GM12878 (cell line): ENCODE measurements around the gene PHACTR3. TPM values are rescaled to one million over a fixed set of nuclear protein-coding genes. Genes with fewer than 3 reads are reported as not detected.

Source experiments
- ATAC-seq: fragments of 200-7000 bp; cut with Tn5 transposase; 3 replicates; pipeline ENCODE4 v1.9.1; 2020; ENCODE audit warnings: mild to moderate bottlenecking, moderate library complexity
- BruUV-seq: library from RNA; stranded (reverse); fragments of 400-500 nt; replicated peaks from 2 replicates; lab custom pipeline; 2021; lab: Mats Ljungman, UMichigan
- CTCF ChIA-PET: fragments of 300-600 bp; sonication (Branson Sonifier 250); formaldehyde crosslinking; extraction: SDS; loops from one replicate; lab custom pipeline; 2021; ENCODE audit warnings: inconsistent platforms; lab: Yijun Ruan, JAX
- POLR2A ChIA-PET: fragments of 350-600 bp; formaldehyde crosslinking; extraction: SDS; loops from one replicate; lab custom pipeline; 2021; ENCODE audit warnings: inconsistent platforms; lab: Charles Lee
- RAD21 ChIA-PET: fragments of 300-600 bp; sonication (Branson Sonifier 250); formaldehyde crosslinking; loops from one replicate; lab custom pipeline; 2023; ENCODE audit warnings: antibody characterized with exemption; ENCODE audit not compliant: unreplicated experiment; lab: Charles Lee
- SMC1A ChIA-PET: fragments of 300-600 bp; sonication (Branson Sonifier 250); formaldehyde crosslinking; loops from one replicate; lab custom pipeline; 2023; ENCODE audit not compliant: unreplicated experiment, uncharacterized antibody; lab: Charles Lee
- DNase-seq: peaks from one replicate; pipeline ENCODE4 v3.0.0-alpha.2; 2011; ENCODE audit warnings: low read depth, low spot score
- FAIRE-seq: peaks from 3 replicates; lab custom pipeline; 2011; peaks lifted over from hg19 to GRCh38; lab: Jason Lieb, UNC
- H2AFZ ChIP-seq: 2 replicates; pipeline ENCODE4 v1.6.0; 2011; ENCODE audit warnings: low read depth, low read length, control low read depth; ENCODE audit not compliant: control insufficient read depth
- H3K27ac ChIP-seq: 2 replicates; pipeline ENCODE4 v1.5.1; 2011; ENCODE audit warnings: control low read depth; ENCODE audit not compliant: control insufficient read depth, insufficient read depth
- H3K27me3 ChIP-seq, 2 experiments: replicated peaks in 1 of 2; 2 replicates each; pipeline versions ENCODE4 v1.6.0 to v1.6.1; 2011; ENCODE audit warnings: low read length in 1 of 2; ENCODE audit not compliant: control insufficient read depth in 2 of 2, insufficient read depth in 2 of 2
- H3K36me3 ChIP-seq, 2 experiments: 2 replicates each; pipeline ENCODE4 v1.5.1; 2011; ENCODE audit warnings: low read length in 1 of 2; ENCODE audit not compliant: control insufficient read depth in 2 of 2, insufficient read depth in 2 of 2
- H3K4me1 ChIP-seq: 2 replicates; pipeline ENCODE4 v1.6.1; 2011; ENCODE audit warnings: mild to moderate bottlenecking, low read length, moderate library complexity, mixed read lengths; ENCODE audit not compliant: control insufficient read depth, insufficient read depth
- H3K4me2 ChIP-seq: 2 replicates; pipeline ENCODE4 v1.6.0; 2011; ENCODE audit warnings: control low read depth; ENCODE audit not compliant: control insufficient read depth, insufficient read depth
- H3K4me3 ChIP-seq: fragments of 200-600 bp; sonication (generic); 2 replicates; pipeline ENCODE4 v1.5.1; 2016
- H3K79me2 ChIP-seq: 2 replicates; pipeline ENCODE4 v1.6.0; 2011; ENCODE audit warnings: low read length; ENCODE audit not compliant: control insufficient read depth, insufficient read depth
- H3K9ac ChIP-seq: 2 replicates; pipeline ENCODE4 v1.8.0; 2011; ENCODE audit warnings: low read length, control low read depth, mixed read lengths; ENCODE audit not compliant: control insufficient read depth, insufficient read depth
- H3K9me3 ChIP-seq: replicated peaks from 3 replicates; pipeline ENCODE4 v1.5.1; 2011; ENCODE audit warnings: mild to moderate bottlenecking, low read length; ENCODE audit not compliant: control insufficient read depth, insufficient read depth
- H4K20me1 ChIP-seq: 2 replicates; pipeline ENCODE4 v1.6.0; 2011; ENCODE audit not compliant: control insufficient read depth, insufficient read depth
- ATF7 ChIP-seq: fragments of 450-650 bp; IDR thresholded peaks from 2 replicates; pipeline ENCODE4 v1.6.1; 2016; ENCODE audit warnings: low read depth, mild to moderate bottlenecking
- CREB1 ChIP-seq: IDR thresholded peaks from 2 replicates; pipeline ENCODE4 v1.6.1; 2012; ENCODE audit warnings: low read depth, mild to moderate bottlenecking, inconsistent platforms
- GABPA ChIP-seq: IDR thresholded peaks from 2 replicates; pipeline ENCODE4 v1.6.1; 2014; ENCODE audit warnings: antibody characterized with exemption, low read depth, mild to moderate bottlenecking, inconsistent platforms
- HDGF ChIP-seq: fragments of 450-650 bp; IDR thresholded peaks from 2 replicates; pipeline ENCODE4 v1.6.1; 2016; ENCODE audit warnings: antibody characterized with exemption
- PAX8 ChIP-seq: fragments of 450-650 bp; IDR thresholded peaks from 2 replicates; pipeline ENCODE4 v1.6.1; 2017; ENCODE audit warnings: mild to moderate bottlenecking, moderate library complexity
- YBX1 ChIP-seq: fragments of 450-650 bp; IDR thresholded peaks from 2 replicates; pipeline ENCODE4 v1.6.1; 2016; ENCODE audit warnings: antibody characterized with exemption
- WGBS: methylation state at CpG from one replicate; pipeline ENCODE4 v1.1.6; 2016; ENCODE audit warnings: low lambda C conversion rate; ENCODE audit not compliant: insufficient replicate concordance, insufficient coverage; ENCODE audit errors: missing lambda C conversion rate; 5-methylcytosine and 5-hydroxymethylcytosine counted together
- in situ Hi-C: fragments of 300-500 bp; cut with MboI; formaldehyde crosslinking; loops from 9 replicates; pipeline ENCODE4 v1.14.3; 2018; ENCODE audit warnings: mixed read lengths
- intact Hi-C: fragments of 100-400 bp; cut with micrococcal nuclease; formaldehyde crosslinking; loops from one replicate; pipeline ENCODE4 v1.14.2; 2022; ENCODE audit not compliant: unreplicated experiment
- polyA plus RNA-seq, 11 experiments: library from polyadenylated mRNA; depleted of rRNA in 4 of 11; unstranded in 6 of 11; stranded (reverse) in 5 of 11; fragments of >200 nt; fragmentation: Nextera tagmentation in 4 of 11; fragmentation: Illumina TruSeq in 1 of 11; extraction: Ambion mirVana in 4 of 11; extraction: Trizol in 1 of 11; gene quantifications; 1 replicate in 1 of 11; 2 replicates in 10 of 11; pipeline versions ENCODE4 v1.2.1 to v1.2.3, GENCODE V29; 2011 to 2016; ENCODE audit warnings: inconsistent platforms in 2 of 11, missing spikeins in 2 of 11, low read depth in 1 of 11
- total RNA-seq, 4 experiments: library from RNA; depleted of rRNA in 3 of 4; stranded (reverse); fragments of >200 nt in 3 of 4; fragmentation: Illumina TruSeq in 1 of 4; extraction: Trizol in 1 of 4; gene quantifications; 2 replicates each; pipeline versions ENCODE4 v1.2.1 to v1.2.3, GENCODE V29; 2013 to 2021
- TF ChIP-seq, protein P1 (sequence below): IDR thresholded peaks from 2 replicates; pipeline ENCODE4 v1.6.1; 2012; ENCODE audit warnings: improper control_type of control experiment, low read depth, low read length; ENCODE audit not compliant: insufficient replicate concordance

PHACTR3 gene
- total and polyA plus RNA-seq, 10 of the 15 experiments (the other 5 are each of a cell fraction or from before 2014, with no cell fraction given): 0.17 to 2.7 (median 0.27) TPM; not detected in 1

DNA sequence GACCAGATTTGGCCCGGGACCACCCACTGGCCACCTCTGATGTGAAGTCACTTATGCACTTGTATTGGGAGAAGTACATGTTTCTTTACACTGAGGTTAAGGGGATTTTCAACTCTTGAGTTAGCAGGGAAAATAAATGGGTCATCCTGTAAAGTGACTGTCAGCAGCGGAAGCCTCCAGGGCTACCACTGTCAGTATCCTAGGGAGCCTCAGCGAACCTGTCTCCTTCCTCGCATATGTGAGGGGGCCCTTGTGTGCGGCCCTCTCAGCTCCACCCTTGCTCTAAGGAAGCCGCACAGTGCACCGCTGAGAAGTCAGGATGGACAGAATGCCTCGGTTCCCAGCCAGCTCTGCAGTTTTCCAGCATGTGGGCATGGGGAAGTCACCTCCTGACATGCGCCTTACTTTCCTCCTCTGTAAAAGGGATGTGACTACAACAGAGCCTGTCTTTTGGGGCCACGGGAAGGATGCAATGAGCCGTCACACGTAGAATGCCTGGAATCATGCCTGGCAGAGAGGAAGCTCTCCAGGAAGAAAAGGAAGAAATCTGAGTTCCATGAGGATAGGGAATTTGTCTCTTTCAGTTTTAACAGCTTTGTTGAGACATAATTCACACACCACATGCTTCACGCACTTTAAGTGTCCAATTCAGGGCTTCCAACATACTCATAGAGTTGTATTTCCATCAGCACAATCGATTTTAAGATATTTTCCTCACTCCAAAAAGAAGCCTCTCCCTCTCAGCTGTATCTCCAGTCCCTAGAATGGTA is 213.7 kb downstream of the PHACTR3 start:
- intact Hi-C loops: loop anchor here (2.0 kb wide), 1 partner anchor 35 kb away; no protein-coding TSS in a partner anchor
- no TSS peak for BruUV-seq
- Histone ChIP-seq H3K9me3 (no peaks in the 10 kb centered on the region), H3K27ac (no peak overlapping the region), H3K79me2 (no peaks in the 10 kb centered on the region), H3K4me1 (no peaks in the 10 kb centered on the region), H2AFZ (no peak overlapping the region), H3K9ac (no peak overlapping the region), H3K4me3 (no peak overlapping the region), H3K27me3 (no peaks in the 10 kb centered on the region; a peak in 1 of 4 replicates), H4K20me1 (no peaks in the 10 kb centered on the region), H3K4me2 (no peak overlapping the region), H3K36me3 (no peaks in the 10 kb centered on the region)
- FAIRE-seq (no peak), ATAC-seq (no peak), DNase-seq (no peak)
- 59% methylated on average over 14 of the region's 14 CpGs for WGBS
- RAD21 ChIA-PET: interaction anchor here (0.8 kb wide), 1 partner anchor 30 kb away, joined by 3 read pairs; no protein-coding TSS in a partner anchor
- in situ Hi-C loops: loop anchor here (25.0 kb wide), 1 partner anchor 1256 kb away; no protein-coding TSS in a partner anchor
- CTCF ChIA-PET: interaction anchor here (1.7 kb wide), 1 partner anchor 34 kb away, joined by 3 read pairs; no protein-coding TSS in a partner anchor
- POLR2A ChIA-PET: no interaction called here
- TF ChIP-seq, protein P1, sequence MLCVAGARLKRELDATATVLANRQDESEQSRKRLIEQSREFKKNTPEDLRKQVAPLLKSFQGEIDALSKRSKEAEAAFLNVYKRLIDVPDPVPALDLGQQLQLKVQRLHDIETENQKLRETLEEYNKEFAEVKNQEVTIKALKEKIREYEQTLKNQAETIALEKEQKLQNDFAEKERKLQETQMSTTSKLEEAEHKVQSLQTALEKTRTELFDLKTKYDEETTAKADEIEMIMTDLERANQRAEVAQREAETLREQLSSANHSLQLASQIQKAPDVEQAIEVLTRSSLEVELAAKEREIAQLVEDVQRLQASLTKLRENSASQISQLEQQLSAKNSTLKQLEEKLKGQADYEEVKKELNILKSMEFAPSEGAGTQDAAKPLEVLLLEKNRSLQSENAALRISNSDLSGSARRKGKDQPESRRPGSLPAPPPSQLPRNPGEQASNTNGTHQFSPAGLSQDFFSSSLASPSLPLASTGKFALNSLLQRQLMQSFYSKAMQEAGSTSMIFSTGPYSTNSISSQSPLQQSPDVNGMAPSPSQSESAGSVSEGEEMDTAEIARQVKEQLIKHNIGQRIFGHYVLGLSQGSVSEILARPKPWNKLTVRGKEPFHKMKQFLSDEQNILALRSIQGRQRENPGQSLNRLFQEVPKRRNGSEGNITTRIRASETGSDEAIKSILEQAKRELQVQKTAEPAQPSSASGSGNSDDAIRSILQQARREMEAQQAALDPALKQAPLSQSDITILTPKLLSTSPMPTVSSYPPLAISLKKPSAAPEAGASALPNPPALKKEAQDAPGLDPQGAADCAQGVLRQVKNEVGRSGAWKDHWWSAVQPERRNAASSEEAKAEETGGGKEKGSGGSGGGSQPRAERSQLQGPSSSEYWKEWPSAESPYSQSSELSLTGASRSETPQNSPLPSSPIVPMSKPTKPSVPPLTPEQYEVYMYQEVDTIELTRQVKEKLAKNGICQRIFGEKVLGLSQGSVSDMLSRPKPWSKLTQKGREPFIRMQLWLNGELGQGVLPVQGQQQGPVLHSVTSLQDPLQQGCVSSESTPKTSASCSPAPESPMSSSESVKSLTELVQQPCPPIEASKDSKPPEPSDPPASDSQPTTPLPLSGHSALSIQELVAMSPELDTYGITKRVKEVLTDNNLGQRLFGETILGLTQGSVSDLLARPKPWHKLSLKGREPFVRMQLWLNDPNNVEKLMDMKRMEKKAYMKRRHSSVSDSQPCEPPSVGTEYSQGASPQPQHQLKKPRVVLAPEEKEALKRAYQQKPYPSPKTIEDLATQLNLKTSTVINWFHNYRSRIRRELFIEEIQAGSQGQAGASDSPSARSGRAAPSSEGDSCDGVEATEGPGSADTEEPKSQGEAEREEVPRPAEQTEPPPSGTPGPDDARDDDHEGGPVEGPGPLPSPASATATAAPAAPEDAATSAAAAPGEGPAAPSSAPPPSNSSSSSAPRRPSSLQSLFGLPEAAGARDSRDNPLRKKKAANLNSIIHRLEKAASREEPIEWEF: no peak
- TF ChIP-seq PAX8 (no peak), GABPA (no peak), ATF7 (no peak), CREB1 (no peak), YBX1 (no peak), HDGF (no peak)
- SMC1A ChIA-PET: no interaction called here
